SK-N-DZ (cell line): Measurements from ENCODE around the gene GATC.
"Not testable (repeated sequence)": the region's sequence is repeated elsewhere in the genome, so short reads cannot be mapped to it uniquely, and the experiment has no call there.

Experiments
- DNase-seq: peaks from one replicate; pipeline ENCODE4 v3.0.0-alpha.2; 2015; ENCODE audit warnings: low spot score

GATC gene

DNA sequence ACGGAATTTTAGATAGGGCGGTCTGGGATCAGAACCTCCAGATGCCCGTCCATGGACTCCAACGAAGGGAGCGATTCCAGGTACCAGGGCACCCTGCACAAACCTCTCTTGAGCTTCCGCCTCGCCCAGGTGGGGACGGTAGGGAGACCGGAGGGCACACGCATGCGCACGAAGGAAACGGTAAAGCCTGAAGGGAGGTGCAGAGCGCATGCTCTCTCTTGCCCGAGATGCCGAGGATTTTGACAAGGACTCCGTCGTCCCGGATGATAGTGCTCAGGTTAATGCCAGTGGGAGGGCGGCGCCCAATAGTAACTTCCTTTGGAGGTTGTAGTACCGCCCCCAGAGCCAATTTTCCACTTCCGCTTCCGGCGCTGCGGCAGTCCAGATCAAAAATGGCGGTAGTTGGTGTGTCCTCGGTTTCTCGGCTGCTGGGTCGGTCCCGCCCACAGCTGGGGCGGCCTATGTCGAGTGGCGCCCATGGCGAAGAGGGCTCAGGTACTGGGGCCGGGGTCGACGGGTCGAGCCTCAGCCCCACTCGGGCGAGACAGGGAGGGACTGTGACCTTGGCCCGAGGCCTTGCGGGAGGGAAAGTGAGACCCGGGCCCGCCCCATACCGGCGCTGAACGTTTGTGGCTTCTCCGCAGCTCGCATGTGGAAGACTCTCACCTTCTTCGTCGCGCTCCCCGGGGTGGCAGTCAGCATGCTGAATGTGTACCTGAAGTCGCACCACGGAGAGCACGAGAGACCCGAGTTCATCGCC, 8.3 kb upstream of the GATC start, which contains the start of gene COX6A1:
Gene COX6A1 (plus strand): TSS at position 379 of the 760 bp plus-strand sequence. CDS start 14 bp downstream, at position 393.
- DNase-seq: peak; percentile 100

- no peak for DNase-seq
Observed at GRCh38 chr12:120438495-120439198, 7.6 kb upstream of the GATC start.

DNA sequence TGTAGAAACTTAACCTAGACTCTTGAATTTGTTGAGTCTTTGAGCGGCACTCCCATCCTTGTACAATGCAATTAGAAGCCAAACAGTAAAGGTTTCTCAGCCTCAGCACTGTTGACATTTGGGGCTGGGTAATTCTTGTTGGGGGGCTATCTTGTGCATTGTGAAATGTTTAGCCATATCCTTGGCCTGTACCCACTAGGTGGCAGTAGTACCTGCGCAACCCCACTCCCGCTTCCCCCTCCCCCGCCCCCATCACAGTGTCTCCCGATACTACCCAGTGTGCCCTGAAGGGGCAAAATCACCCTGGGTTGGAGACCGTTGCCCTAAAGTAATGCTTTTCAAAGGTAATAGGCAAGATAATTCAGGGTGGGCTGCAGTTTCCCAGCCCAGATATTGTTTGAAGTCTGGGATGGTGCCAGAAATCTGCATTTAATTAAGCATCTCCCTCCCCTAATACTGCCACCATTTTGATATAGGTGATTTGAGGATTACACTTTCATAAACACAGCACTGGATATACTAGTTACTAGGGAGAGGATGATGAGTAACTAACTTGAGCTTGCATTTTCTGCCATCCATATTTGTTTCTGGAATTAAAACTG, 6.5 kb upstream of the GATC start:
- peak; percentile 65 for DNase-seq

DNA sequence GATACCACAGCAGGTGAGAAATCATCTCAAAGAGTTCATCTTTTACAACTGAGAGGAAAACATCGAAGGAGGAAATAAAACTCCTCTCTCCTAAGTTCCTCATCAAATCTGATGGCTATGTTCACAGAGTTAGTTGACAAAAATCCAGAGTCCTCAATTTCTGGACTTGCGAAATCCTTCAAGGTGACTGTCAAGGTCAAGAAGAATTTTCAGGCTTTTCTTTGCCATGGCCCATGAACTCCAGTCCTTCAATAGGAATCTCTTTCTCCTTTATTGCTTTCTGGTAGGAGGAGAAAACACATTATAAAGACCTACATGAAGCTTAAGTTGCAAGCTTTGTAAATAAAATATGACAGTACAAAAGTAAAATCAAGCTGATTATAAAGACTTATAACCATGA, 1.6 kb upstream of the GATC start:
- DNase-seq: no peak

- not testable (repeated sequence) for DNase-seq
Observed at GRCh38 chr12:120446844-120447178, 567 bp downstream of the GATC start.

GRCh38 chr12:120447992-120448391, 1.7 kb downstream of the GATC start:
- no peak for DNase-seq

- not testable (repeated sequence) for DNase-seq
Observed at GRCh38 chr12:120452524-120452923, 6.3 kb downstream of the GATC start.

DNA sequence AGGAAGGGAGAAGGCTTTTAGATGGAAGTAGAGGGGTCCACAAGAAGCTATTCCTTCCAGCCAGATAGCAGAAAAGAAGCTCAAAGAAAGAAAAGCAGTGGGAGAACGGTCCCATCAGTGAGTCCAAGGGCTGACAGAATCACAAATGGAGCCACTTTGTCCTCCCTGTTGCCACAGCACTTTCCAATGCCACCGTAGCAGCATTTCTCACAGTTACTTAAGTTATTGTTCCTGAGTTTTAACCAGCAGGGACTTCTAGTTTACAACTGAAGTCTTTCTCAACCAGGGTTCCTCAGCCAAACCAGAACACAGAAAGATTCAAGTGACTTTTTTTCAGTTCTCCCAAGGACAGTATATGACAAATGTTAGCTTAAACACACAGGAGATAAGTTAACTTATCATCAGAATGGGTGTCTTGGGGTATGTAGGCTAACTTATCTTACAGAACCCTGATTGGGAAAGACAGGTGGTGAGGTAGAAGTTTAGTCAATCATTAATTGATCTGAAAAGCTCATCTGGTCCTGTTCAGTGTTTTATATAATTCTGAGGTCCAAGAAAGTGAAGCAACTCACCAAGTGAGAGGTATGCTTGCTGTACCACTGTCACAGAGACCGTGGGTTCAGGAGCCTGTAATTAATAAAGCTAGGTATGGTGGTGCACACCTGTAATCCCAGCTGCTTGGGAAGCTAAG, 7.0 kb downstream of the GATC start:
- DNase-seq: no peak

DNA sequence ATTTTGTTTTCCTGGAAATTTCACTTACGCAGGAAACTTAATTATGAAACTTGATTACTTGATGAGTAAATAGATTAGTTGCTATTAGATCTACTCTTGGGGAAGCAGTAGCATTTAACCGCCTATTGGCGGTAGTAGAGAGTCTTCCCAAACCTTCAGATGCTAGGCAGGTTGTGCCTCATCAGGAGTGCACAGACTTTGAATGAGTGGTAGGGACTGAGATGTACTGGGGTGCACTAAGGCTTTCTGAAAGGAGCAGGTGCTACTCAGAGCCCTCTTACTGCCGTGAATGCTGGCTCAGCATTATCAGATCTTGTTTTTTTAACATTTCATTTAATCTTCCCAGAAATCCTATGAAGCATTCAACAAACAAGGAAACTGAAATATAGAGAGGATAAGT, 7.7 kb downstream of the GATC start:
- peak; percentile 41 for DNase-seq

DNA sequence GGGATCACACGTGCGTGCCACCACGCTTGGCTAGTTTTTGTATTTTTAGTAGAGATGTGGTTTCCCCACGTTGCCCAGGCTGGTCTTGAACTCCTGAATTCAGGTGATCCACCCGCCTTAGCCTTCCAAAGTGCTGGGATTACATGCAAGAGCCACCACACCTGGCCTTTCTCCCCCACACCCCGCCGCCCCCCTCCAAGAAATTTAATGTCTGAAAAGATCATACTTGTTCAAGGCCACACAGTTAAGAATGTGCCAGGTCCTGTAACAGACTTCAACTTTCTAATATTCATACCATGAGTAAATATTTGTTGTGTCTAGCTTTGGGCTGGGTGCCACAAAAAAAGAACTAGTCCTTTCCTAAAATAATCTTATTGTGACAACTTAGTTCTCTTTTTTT, 9.1 kb downstream of the GATC start:
- no peak for DNase-seq

GRCh38 chr12:120457133-120457532, 10.9 kb downstream of the GATC start:
- DNase-seq: peak; percentile 30

DNA sequence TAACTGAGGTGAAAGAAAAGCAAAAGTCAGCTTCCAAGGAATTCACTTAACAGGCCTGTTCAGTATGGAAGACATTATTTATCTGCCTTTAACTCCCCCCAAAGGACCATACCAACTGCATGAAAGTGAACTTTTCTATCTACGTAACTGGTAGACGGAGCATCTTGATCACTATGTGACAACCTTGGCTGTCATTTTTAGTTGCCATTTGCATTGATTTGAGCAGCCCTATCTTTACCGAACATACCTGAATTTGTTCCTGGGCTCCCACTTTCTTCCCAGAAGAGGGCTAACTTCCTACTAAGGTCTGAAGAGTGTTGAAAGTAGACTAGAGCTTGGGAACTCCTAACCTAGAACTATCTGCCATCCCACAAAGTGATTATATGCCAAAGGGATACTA, 13.9 kb downstream of the GATC start:
- DNase-seq: no peak

- DNase-seq: no peak
Observed at GRCh38 chr12:120462099-120462640, 15.9 kb downstream of the GATC start.

DNA sequence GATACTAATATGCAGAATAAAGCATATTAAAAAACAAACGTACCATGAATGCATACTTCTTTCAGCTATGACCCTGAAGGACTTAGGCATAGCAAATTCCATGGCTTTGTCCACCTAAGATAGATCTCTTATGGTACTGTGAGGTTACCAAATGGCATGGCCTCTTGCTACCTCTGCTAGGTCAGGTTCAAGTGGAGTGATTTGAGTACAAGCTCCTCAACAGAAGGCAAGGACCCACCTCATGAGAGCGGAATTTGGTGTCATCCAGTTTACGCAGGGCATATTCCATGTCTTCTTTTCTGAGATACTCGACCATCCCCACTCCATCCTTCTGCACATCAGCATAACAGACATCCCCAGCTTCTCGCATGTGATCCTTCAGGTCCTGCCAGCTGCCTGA, 17.5 kb downstream of the GATC start:
- DNase-seq: no peak

DNA sequence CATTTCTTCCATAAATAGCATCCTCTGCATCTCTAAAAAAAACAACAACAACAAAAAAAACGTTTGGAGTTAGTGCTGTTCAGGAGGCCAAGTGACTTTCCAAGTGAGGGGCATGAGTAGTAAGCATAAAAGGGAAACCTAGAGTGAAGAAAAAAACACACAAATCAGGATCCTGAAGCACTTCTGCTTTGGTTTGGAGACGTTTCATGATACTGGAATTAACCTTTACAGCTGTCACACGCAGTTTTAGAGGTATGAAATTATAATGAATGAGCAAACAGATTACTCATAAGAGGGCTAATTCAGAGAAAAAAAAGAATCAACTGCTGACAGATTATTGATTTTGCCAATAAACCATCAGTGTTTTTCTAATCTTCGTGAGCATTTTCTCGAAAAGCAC, 19.5 kb downstream of the GATC start:
- DNase-seq: no peak

DNA sequence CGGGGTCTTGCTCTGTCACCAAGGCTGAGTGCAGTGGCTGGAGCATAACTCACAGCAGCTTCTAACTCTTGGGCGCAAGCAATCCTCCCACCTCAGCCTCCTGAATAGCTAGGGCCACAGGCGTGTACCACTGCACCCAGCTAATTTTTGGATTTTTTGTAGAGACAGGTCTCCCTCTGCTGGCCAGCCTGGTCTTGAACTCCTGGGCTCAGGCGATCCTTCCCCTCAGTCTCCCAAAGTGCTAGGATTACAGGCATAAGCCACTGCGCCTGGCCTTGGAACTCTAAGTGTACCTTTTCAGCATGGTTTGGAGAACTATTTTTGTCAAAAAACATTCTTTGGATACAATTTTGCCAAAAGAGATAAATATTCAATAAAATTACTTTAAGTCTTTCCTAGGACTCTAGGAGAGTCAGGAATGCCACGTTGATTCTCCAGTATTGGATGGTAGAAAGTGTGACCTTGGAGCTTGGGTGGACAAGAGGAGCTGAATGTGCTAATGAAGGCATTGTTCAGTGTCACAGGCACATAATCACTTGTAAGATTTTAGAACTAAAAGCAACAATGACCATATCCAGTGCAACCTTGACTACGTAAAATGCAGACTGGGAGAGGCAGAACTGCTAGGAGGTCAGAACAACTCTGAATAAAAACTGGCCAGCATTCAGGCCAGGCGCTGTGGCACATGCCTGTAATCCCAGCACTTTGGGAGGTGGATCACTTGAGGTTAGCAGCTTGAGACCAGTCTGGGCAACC, 20.5 kb downstream of the GATC start:
- peak; percentile 42 for DNase-seq

GRCh38 chr12:120467439-120467838, 21.2 kb downstream of the GATC start:
- no peak for DNase-seq

GRCh38 chr12:120468325-120468820, 22.1 kb downstream of the GATC start:
- DNase-seq: peak; percentile 22

- DNase-seq: peak; percentile 36
Observed at GRCh38 chr12:120468821-120469449, 22.7 kb downstream of the GATC start.

DNA sequence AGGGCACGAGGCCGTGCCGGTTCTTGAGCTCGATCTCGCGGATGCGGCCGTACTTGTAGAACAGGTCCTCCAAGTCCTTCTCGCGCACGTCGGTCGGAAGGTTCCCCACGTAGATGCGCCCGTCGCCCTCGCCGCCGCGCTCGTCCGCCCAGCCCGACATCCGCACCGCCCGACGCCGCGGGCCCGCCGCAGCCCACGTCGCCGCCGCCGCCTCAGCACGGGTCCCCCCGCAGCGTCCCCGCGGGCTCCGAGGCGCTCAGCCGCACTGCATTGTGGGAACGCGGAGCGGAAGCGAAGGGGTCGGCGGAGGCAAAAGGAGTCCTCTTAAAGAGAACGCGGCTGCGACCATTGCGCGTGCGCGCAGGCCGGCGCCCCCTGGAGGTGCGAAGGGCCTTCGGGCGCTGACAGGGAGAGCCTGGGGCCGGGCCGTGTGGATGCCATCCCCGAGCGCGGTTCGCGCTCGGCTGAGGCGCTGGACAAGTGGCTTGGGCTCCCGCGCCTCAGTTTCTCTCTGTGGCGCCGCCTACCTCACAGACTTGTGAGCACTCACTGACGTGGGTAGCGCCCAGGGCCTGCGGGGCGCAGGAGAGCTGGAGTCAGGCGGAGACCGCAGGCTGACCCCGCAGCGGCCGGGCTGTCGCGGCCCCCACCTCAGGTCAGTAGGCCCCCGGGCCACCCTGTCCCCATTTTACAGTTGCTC, 23.4 kb downstream of the GATC start, which contains the start of gene SRSF9:
Gene SRSF9 (minus strand): TSS at position 299 of the 700 bp plus-strand sequence. CDS start 139 bp downstream, at position 160.
- peak; percentile 97 for DNase-seq
